ENCODE measurements around the gene IL11.
A peak's percentile ranks its signal among the peaks of the same experiment; 100 is the strongest.

DNA sequence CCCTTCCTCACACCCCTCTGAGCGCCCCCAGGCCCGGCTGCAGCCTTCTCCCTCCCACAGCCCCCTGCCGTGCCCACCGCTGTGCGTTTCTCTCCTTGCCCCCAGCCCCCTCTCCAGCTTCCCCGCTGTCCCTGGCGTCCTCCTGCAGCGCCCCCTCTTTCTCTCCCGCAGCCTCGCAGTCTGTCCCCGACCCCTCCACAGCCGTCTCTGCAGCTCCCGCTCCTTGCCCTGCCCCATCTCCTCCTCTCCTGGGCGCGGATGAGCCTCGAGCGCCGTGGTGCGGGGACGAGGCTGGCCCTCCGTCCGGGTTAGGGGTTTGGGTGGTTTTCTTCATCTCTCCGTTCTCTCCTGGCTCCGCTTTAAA, 29.5 kb downstream of the IL11 start:
- TF ChIP-seq RFX5 (IDR thresholded peaks at IDR 0.05; ENCODE audit: borderline replicate concordance, low read depth, low read length) (no peak), EGR1 (IDR thresholded peaks at IDR 0.05; ENCODE audit: borderline replicate concordance, low read depth, low read length) (no peak), GTF2F1 (IDR thresholded peaks at IDR 0.05; ENCODE audit: borderline replicate concordance, low read depth, low read length) (no peak), SP1 (IDR thresholded peaks at IDR 0.05; ENCODE audit: low read depth, low read length) (no peak), EP300 (IDR thresholded peaks at IDR 0.05; ENCODE audit: borderline replicate concordance in 1 of 2, low read depth in 2 of 2, low read length in 2 of 2) (no peak)
- TF ChIP-seq, protein P1, sequence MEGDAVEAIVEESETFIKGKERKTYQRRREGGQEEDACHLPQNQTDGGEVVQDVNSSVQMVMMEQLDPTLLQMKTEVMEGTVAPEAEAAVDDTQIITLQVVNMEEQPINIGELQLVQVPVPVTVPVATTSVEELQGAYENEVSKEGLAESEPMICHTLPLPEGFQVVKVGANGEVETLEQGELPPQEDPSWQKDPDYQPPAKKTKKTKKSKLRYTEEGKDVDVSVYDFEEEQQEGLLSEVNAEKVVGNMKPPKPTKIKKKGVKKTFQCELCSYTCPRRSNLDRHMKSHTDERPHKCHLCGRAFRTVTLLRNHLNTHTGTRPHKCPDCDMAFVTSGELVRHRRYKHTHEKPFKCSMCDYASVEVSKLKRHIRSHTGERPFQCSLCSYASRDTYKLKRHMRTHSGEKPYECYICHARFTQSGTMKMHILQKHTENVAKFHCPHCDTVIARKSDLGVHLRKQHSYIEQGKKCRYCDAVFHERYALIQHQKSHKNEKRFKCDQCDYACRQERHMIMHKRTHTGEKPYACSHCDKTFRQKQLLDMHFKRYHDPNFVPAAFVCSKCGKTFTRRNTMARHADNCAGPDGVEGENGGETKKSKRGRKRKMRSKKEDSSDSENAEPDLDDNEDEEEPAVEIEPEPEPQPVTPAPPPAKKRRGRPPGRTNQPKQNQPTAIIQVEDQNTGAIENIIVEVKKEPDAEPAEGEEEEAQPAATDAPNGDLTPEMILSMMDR (IDR thresholded peaks at IDR 0.05; ENCODE audit: control extremely low read depth in 1 of 3, insufficient read depth in 1 of 3, low read depth in 1 of 3, low read length in 3 of 3) = 0 out of 4 replicates have a peak, but pooled peaks of 1 of the 3 experiments have one; percentile 6
